Kidney epithelial cell (primary cell): Measurements from ENCODE around the gene PMPCA. TPM values are rescaled to one million over a fixed set of nuclear protein-coding genes. Genes with fewer than 3 reads are reported as not detected.
A peak's percentile ranks its signal among the peaks of the same experiment; 100 is the strongest.

ENCODE experiments used
- DNase-seq: peaks from one replicate; pipeline ENCODE4 v3.0.0-alpha.2; 2010; ENCODE audit warnings: low read depth
- H3K27me3 ChIP-seq: 2 replicates; pipeline ENCODE4 v1.6.0; 2011; ENCODE audit warnings: low read length; ENCODE audit not compliant: control insufficient read depth, insufficient read depth
- H3K36me3 ChIP-seq: 2 replicates; pipeline ENCODE4 v1.5.1; 2011; ENCODE audit warnings: low read length; ENCODE audit not compliant: control insufficient read depth, insufficient read depth
- H3K4me3 ChIP-seq: 2 replicates; pipeline ENCODE4 v1.5.1; 2011; ENCODE audit warnings: low read depth, mild to moderate bottlenecking, control low read depth, low read length
- CTCF ChIP-seq: IDR thresholded peaks from 2 replicates; pipeline ENCODE4 v1.5.1; 2011; ENCODE audit warnings: mild to moderate bottlenecking, moderate library complexity, low read length, control low read depth, inconsistent platforms; ENCODE audit not compliant: insufficient read depth, poor library complexity, severe bottlenecking
- total RNA-seq: library from RNA; depleted of rRNA; stranded (reverse); fragments of >200 nt; gene quantifications from 2 replicates; pipeline ENCODE4 v1.2.3, GENCODE V29; 2015

PMPCA gene
- total RNA-seq, 1 donor from 2014 or later: 49.9 TPM

- no peak for DNase-seq
- no peaks in the 10 kb centered on the region for H3K27me3 ChIP-seq
- H3K36me3 ChIP-seq: peaks cover 7% of the 10 kb centered on the region
- TF ChIP-seq CTCF: no peak
- peak overlapping the region; percentile 96 for H3K4me3 ChIP-seq
Observed at GRCh38 chr9:136409557-136410455, 652 bp upstream of the PMPCA start.

GRCh38 chr9:136411378-136411777 is 920 bp downstream of the PMPCA start:
- peaks cover 8% of the 10 kb centered on the region for H3K36me3 ChIP-seq
- H3K27me3 ChIP-seq: no peaks in the 10 kb centered on the region
- TF ChIP-seq CTCF: no peak
- no peak for DNase-seq
- H3K4me3 ChIP-seq: peak overlapping the region; percentile 96

GRCh38 chr9:136412962-136413361 is 2.5 kb downstream of the PMPCA start:
- Histone ChIP-seq H3K36me3 (peaks cover 7% of the 10 kb centered on the region), H3K27me3 (no peaks in the 10 kb centered on the region), H3K4me3 (no peak overlapping the region)
- no peak for DNase-seq
- TF ChIP-seq CTCF: no peak

DNA sequence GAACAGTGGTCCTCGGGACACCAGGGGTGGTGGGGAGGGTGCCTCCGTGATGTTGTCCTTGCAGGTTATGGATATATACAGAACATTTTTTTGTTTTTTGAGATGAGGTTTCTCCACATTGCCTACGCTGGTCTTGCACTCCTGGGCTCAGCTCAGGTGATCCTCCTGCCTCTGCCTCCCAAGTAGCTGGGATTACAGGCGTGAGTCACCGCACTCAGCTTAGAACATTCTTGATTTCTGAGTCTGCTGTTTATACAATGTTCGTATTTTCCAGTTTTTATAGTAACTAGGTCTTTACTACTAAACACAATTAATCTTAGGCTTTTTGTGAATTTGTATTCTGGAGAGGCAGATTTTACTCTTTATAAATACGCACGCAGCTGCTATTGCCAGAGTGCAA is 6.0 kb downstream of the PMPCA start:
- Histone ChIP-seq H3K36me3 (peaks cover 7% of the 10 kb centered on the region), H3K4me3 (no peak overlapping the region), H3K27me3 (no peaks in the 10 kb centered on the region)
- DNase-seq: no peak
- no peak for TF ChIP-seq CTCF

GRCh38 chr9:136416914-136417313 is 6.5 kb downstream of the PMPCA start:
- H3K4me3 ChIP-seq: no peak overlapping the region
- TF ChIP-seq CTCF: no peak
- peaks cover 7% of the 10 kb centered on the region for H3K36me3 ChIP-seq
- DNase-seq: no peak
- H3K27me3 ChIP-seq: no peaks in the 10 kb centered on the region
